K562 (cell line): ENCODE measurements around the gene DYRK1B. TPM values are rescaled to one million over a fixed set of nuclear protein-coding genes. Genes with fewer than 3 reads are reported as not detected.

Source experiments
- ARID2 ChIP-seq: fragments of 450-650 bp; IDR thresholded peaks from 2 replicates; pipeline ENCODE4 v1.6.1; 2017; ENCODE audit warnings: antibody characterized with exemption, mild to moderate bottlenecking
- ATF3 ChIP-seq, 2 experiments: fragments of 450-650 bp in 1 of 2; sonication (generic) in 1 of 2; formaldehyde crosslinking in 1 of 2; IDR thresholded peaks in 1 of 2; conservative IDR thresholded peaks in 1 of 2; 2 replicates each; pipeline versions ENCODE4 v1.6.1 to v1.8.1; 2016 to 2023; ENCODE audit warnings: mild to moderate bottlenecking in 2 of 2, moderate library complexity in 2 of 2, inconsistent platforms in 1 of 2, missing genetic modification reagents in 1 of 2
- DDX20 ChIP-seq: fragments of 450-650 bp; IDR thresholded peaks from 2 replicates; pipeline ENCODE4 v1.6.1; 2016; ENCODE audit warnings: missing genetic modification characterization, low read depth, mild to moderate bottlenecking, missing compliant biosample characterization, moderate library complexity
- FOXM1 ChIP-seq, 2 experiments: fragments of 450-650 bp in 1 of 2; sonication (generic) in 1 of 2; formaldehyde crosslinking in 1 of 2; IDR thresholded peaks; 2 replicates each; pipeline versions ENCODE4 v1.6.1 to v1.9.0; 2017 to 2022; ENCODE audit warnings: low read depth in 2 of 2, mild to moderate bottlenecking in 2 of 2, missing genetic modification reagents in 1 of 2, moderate library complexity in 1 of 2
- MBD1 ChIP-seq: fragments of 250-450 bp; sonication (Bioruptor Pico); IDR thresholded peaks from 2 replicates; pipeline ENCODE4 v1.8.0; 2022; ENCODE audit warnings: inconsistent platforms
- MLX ChIP-seq, 2 experiments: fragments of 450-650 bp in 1 of 2; sonication (generic) in 1 of 2; formaldehyde crosslinking; conservative IDR thresholded peaks; 2 replicates each; pipeline versions ENCODE4 v1.4.0 to v1.8.1; 2020 to 2022; ENCODE audit warnings: mild to moderate bottlenecking in 1 of 2, missing genetic modification reagents in 1 of 2
- NFIC ChIP-seq: fragments of 450-650 bp; IDR thresholded peaks from 2 replicates; pipeline ENCODE4 v1.6.1; 2017; ENCODE audit warnings: mild to moderate bottlenecking, inconsistent platforms
- NKRF ChIP-seq: fragments of 450-650 bp; IDR thresholded peaks from 2 replicates; pipeline ENCODE4 v1.6.1; 2016; ENCODE audit warnings: borderline replicate concordance
- NR2C1 ChIP-seq, 2 experiments: fragments of 450-650 bp; IDR thresholded peaks; 2 replicates each; pipeline ENCODE4 v1.6.1; 2017; ENCODE audit warnings: mild to moderate bottlenecking in 2 of 2, antibody characterized with exemption in 1 of 2, inconsistent platforms in 1 of 2, missing compliant biosample characterization in 1 of 2, missing genetic modification characterization in 1 of 2
- SMC3 ChIP-seq: conservative IDR thresholded peaks from 2 replicates; pipeline ENCODE4 v1.6.1; 2011; ENCODE audit warnings: low read depth, low read length, improper control_type of control experiment; ENCODE audit not compliant: insufficient read depth
- ZFPM2 ChIP-seq: fragments of 250-450 bp; sonication (Bioruptor Pico); IDR thresholded peaks from 2 replicates; pipeline ENCODE4 v1.5.1; 2022; ENCODE audit warnings: mild to moderate bottlenecking
- ZNF436 ChIP-seq: fragments of 250-450, 450-650 bp; sonication (Bioruptor Pico); formaldehyde crosslinking; IDR thresholded peaks from 2 replicates; pipeline ENCODE4 v1.7.0; 2020; ENCODE audit warnings: mild to moderate bottlenecking
- ZSCAN29 ChIP-seq: fragments of 450-650 bp; IDR thresholded peaks from 2 replicates; pipeline ENCODE4 v1.6.1; 2017
- polyA plus RNA-seq, 8 experiments: library from polyadenylated mRNA; depleted of rRNA in 4 of 8; stranded (reverse) in 5 of 8; unstranded in 3 of 8; fragments of >200 nt; fragmentation: Nextera tagmentation in 2 of 8; fragmentation: Illumina TruSeq in 1 of 8; extraction: Ambion mirVana in 2 of 8; extraction: Trizol in 1 of 8; gene quantifications; 2 replicates each; pipeline versions ENCODE4 v1.2.1 to v1.2.3, GENCODE V29; 2011 to 2014; ENCODE audit warnings: inconsistent platforms in 1 of 8, missing spikeins in 1 of 8
- total RNA-seq, 7 experiments: library from RNA; depleted of rRNA in 6 of 7; stranded (reverse); fragments of >200 nt in 6 of 7; fragmentation: Illumina TruSeq in 2 of 7; extraction: Trizol in 2 of 7; gene quantifications; 2 replicates each; pipeline versions ENCODE4 v1.2.1 to v1.2.3, GENCODE V29; 2011 to 2021; ENCODE audit warnings: low replicate concordance in 1 of 7
- TF ChIP-seq, protein P1 (sequence below): fragments of 250-450 bp; sonication (Bioruptor Pico); IDR thresholded peaks from 2 replicates; pipeline ENCODE4 v1.4.0; 2020; ENCODE audit warnings: mild to moderate bottlenecking, moderate library complexity
- TF ChIP-seq, protein P2 (sequence below): sonication (generic); formaldehyde crosslinking; IDR thresholded peaks from 2 replicates; pipeline ENCODE4 v1.5.0; 2020; ENCODE audit warnings: missing genetic modification reagents

DYRK1B gene
- total and polyA plus RNA-seq, 9 of the 15 experiments (the other 6 are each of a cell fraction or from before 2014, with no cell fraction given) = 0.91 to 5.2 (median 1.5) TPM; not detected in 2

DNA sequence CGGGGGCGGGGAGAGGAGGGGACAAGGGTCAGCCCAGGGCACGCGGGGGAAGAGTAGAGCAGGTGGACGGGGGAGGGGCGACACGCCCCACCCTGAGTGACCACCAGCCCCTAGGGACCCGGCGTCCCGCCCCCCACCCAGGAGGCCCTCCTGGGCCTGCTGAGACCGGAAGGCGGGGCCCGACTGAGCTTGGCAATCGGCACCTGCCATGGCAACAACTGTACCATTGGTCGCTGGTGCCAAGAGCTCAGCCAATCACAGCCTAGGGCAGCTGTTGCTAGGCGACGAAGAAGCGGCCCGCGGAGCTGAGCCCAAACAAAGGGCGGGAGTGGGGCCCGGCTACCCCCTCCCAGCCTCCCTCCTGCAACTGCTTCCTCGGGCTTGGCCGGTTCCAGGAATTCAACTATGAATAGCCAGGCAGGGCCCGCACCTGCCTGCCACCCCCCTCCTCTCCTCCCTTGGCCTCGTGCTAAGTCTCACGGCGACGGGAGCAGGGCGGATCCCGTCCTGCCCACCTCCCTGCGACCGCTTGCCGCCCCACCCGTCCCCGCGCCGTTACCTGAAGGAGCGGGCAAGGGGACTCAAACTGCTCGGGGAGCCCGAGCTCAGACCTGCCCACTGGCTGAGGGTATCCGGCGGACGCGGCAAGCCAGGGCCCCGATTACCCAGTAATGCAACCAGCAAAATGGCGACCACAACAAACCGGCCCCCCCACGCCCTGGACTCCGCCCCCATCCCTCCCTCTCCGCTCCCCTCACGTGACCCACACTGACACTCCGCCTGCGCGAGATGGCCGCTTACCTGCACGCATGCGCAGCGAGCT lies at the start of gene DYRK1B (continued):
- peak; percentile 98 for TF ChIP-seq NKRF
- TF ChIP-seq ZSCAN29 = no peak
- no peak for TF ChIP-seq MLX (CRISPR knock-in tag; conservative IDR thresholded peaks at IDR 0.05)
- TF ChIP-seq ATF3 (IDR thresholded peaks at IDR 0.05) = no peak
- peak; percentile 58; the same call in 1 of the 2 replicates for TF ChIP-seq ATF3 (CRISPR knock-in tag; conservative IDR thresholded peaks at IDR 0.05)
- TF ChIP-seq DDX20 (tag) = no peak
- TF ChIP-seq, protein P1, sequence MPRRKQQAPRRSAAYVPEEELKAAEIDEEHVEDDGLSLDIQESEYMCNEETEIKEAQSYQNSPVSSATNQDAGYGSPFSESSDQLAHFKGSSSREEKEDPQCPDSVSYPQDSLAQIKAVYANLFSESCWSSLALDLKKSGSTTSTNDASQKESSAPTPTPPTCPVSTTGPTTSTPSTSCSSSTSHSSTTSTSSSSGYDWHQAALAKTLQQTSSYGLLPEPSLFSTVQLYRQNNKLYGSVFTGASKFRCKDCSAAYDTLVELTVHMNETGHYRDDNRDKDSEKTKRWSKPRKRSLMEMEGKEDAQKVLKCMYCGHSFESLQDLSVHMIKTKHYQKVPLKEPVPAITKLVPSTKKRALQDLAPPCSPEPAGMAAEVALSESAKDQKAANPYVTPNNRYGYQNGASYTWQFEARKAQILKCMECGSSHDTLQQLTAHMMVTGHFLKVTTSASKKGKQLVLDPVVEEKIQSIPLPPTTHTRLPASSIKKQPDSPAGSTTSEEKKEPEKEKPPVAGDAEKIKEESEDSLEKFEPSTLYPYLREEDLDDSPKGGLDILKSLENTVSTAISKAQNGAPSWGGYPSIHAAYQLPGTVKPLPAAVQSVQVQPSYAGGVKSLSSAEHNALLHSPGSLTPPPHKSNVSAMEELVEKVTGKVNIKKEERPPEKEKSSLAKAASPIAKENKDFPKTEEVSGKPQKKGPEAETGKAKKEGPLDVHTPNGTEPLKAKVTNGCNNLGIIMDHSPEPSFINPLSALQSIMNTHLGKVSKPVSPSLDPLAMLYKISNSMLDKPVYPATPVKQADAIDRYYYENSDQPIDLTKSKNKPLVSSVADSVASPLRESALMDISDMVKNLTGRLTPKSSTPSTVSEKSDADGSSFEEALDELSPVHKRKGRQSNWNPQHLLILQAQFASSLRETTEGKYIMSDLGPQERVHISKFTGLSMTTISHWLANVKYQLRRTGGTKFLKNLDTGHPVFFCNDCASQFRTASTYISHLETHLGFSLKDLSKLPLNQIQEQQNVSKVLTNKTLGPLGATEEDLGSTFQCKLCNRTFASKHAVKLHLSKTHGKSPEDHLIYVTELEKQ = no peak
- no peak for TF ChIP-seq ZNF436 (CRISPR knock-in tag)
- TF ChIP-seq NFIC = no peak
- no peak for TF ChIP-seq ARID2
- no peak for TF ChIP-seq FOXM1 (IDR thresholded peaks at IDR 0.05; ENCODE audit: low read depth)
- no peak for TF ChIP-seq FOXM1 (CRISPR knock-in tag; IDR thresholded peaks at IDR 0.05; ENCODE audit: low read depth)
- no peak for TF ChIP-seq SMC3
- TF ChIP-seq NR2C1 (IDR thresholded peaks at IDR 0.05) = no peak
- TF ChIP-seq NR2C1 (tag; IDR thresholded peaks at IDR 0.05) = peak; percentile 15; the same call in 1 of the 2 replicates
- no peak for TF ChIP-seq MBD1 (CRISPR knock-in tag)
- no peak for TF ChIP-seq ZFPM2 (CRISPR knock-in tag)
- TF ChIP-seq, protein P2, sequence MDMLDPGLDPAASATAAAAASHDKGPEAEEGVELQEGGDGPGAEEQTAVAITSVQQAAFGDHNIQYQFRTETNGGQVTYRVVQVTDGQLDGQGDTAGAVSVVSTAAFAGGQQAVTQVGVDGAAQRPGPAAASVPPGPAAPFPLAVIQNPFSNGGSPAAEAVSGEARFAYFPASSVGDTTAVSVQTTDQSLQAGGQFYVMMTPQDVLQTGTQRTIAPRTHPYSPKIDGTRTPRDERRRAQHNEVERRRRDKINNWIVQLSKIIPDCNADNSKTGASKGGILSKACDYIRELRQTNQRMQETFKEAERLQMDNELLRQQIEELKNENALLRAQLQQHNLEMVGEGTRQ = peak; percentile 98
